GM12872 (cell line): ENCODE data around the gene ZNF438.

ENCODE experiments used
- CTCF ChIP-seq: IDR thresholded peaks from 3 replicates; pipeline ENCODE4 v1.5.1; 2011; ENCODE audit warnings: low read depth, mild to moderate bottlenecking, low read length, moderate library complexity; ENCODE audit not compliant: insufficient read depth

The ZNF438 gene

GRCh38 chr10:30811276-30812017 is 220.2 kb downstream of the ZNF438 start:
- TF ChIP-seq CTCF, result no peak

GRCh38 chr10:30810416-30810815 is 221.2 kb downstream of the ZNF438 start:
- no peak for TF ChIP-seq CTCF

GRCh38 chr10:30806850-30807249 is 224.8 kb downstream of the ZNF438 start:
- no peak for TF ChIP-seq CTCF

GRCh38 chr10:30805061-30805460 is 226.6 kb downstream of the ZNF438 start:
- TF ChIP-seq CTCF, result no peak

- no peak for TF ChIP-seq CTCF
Measured at GRCh38 chr10:30804478-30805055, 227.1 kb downstream of the ZNF438 start.

GRCh38 chr10:30803892-30804322 is 227.8 kb downstream of the ZNF438 start:
- no peak for TF ChIP-seq CTCF

- no peak for TF ChIP-seq CTCF
Measured at GRCh38 chr10:30803058-30803457, 228.6 kb downstream of the ZNF438 start.
